Left cardiac atrium (tissue), 4 donors: ENCODE results near the gene VARS2. TPM values are rescaled to one million over a fixed set of nuclear protein-coding genes. Genes with fewer than 3 reads are reported as not detected.
A peak's percentile ranks its signal among the peaks of the same experiment; 100 is the strongest.
"Not testable (repeated sequence)": the region's sequence is repeated elsewhere in the genome, so short reads cannot be mapped to it uniquely, and the experiment has no call there.

Experiments used
- ATAC-seq, 2 donors: fragments of 200-7000 bp; cut with Tn5 transposase; one replicate each; pipeline ENCODE4 v1.9.1; 2020; ENCODE audit warnings: mild to moderate bottlenecking in 2 of 2, moderate library complexity in 2 of 2
- DNase-seq: peaks from one replicate; pipeline ENCODE4 v3.0.0-alpha.2; 2020
- intact Hi-C, 2 donors: fragments of 100-400 bp; cut with DNase I; formaldehyde crosslinking; loops; one replicate each; pipeline versions ENCODE4 v1.14.1 to v1.15.1; 2022 to 2023
- total RNA-seq, 2 donors: library from RNA; stranded (reverse); fragmentation: NEBNext Ultra II Directional; extraction: Animal tissue kit (Norgen Biotek cat#: 25700); gene quantifications; one replicate each; pipeline ENCODE4 v1.2.1, GENCODE V29; 2021
- donor health status: DM: no; HTN: yes; CAD: no.
- donor health status: DM: no; HTN: yes; CAD: no; lungs with severe emphysema.
- donor health status: DM: yes; HTN: yes; CAD: no.
- donor health status: Dilated cardiomyopathy.

VARS2 gene
- total RNA-seq, 2 donors from 2014 or later, result 14.0 to 18.7 TPM

DNA sequence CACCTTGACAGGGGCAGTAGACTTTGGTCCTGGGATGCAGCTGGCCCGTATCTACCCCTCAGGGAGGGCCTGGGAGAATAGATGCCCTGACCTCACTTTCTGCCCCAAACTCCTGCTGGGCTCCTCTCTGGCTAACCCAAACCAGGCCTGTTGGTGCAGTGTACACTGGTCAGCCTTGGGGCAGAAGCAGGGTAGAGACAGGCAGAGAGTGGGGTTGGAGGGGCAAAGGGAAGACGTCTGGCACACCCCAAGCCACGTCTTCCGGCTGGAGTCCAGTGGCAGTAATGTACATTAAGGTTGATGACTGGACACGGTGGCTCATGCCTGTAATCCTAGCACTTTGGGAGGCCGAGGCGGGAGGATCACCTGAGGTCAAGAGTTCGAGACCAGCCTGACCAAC lies 20.4 kb upstream of the VARS2 start:
- ATAC-seq, result no peak
- intact Hi-C loops, result no loop called here
- no peak for DNase-seq

DNA sequence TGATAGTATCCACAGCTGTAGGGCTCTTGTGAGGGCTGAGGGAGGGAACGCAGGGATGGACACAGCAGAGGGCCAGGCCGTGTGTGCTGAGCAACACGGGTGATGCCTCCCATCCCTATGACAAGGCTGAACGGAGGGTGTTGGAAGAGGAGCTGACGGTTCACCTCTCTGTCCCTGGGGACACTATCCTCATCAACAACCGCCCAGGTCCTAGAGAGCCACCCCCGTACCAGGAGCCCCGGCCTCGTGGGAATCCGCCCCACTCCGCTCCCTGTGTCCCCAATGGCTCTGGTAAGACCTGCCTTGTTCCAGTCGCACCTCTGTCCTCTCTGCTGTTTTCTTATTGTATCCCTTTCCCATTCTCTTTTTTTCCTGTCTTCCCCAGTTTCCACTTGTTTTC lies 19.7 kb upstream of the VARS2 start:
- intact Hi-C loops, result no loop called here
- ATAC-seq (no peak), DNase-seq (no peak)

DNA sequence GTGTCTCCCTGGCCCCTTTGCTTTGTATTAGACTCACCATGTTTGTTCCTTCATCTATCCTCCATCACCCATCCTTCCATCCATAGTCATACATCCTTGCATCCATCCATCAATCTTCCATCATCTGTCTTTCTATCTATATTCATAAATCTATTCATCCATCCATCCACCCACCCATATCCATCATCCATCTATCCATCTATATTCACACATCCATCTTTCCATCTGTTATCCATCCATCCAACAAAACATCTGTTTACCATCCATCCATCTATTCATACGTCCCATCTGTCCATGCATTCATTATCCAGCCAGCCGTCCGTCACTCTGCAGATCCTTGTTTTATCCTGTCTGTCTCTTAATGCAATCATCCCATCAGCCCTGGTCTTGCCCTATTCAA lies 19.1 kb upstream of the VARS2 start:
- intact Hi-C loops, result no loop called here

DNA sequence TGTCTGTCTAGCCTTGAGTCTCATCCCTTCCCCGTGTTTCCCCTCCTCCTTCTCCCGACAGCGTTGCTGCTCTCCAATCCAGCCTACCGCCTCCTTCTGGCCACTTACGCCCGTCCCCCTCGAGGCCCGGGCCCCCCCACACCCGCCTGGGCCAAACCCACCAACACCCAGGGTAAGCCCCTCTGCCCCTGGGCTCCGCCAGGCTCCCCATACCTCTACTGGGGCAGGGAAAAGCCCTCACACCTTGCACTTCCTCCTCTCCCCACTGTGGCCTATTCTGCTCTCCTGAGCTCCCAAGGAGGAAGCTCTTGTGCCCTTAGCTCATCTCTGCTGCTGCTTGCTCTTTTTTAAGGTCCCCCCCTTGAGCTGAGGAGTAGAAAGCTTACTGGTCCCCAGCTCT lies 18.7 kb upstream of the VARS2 start:
- intact Hi-C loops, result no loop called here

More for the DNA sequence above, 19.1 kb upstream of the VARS2 start:
- ATAC-seq (no peak), DNase-seq (no peak)

DNA sequence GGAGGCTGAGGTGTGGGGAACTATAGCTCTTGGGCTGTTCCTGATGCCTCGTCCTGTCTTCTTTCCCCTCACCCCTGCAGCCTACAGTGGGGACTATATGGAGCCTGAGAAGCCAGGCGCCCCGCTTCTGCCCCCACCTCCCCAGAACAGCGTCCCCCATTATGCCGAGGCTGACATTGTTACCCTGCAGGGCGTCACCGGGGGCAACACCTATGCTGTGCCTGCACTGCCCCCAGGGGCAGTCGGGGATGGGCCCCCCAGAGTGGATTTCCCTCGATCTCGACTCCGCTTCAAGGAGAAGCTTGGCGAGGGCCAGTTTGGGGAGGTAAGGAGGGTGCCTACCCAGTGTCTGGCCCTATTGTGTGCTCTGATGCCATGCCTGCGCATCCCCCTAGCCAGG lies 17.5 kb upstream of the VARS2 start:
- no peak for ATAC-seq
- no peak for DNase-seq
- intact Hi-C loops, result no loop called here

More for the DNA sequence above, 18.7 kb upstream of the VARS2 start:
- DNase-seq, result no peak
- ATAC-seq, result no peak

DNA sequence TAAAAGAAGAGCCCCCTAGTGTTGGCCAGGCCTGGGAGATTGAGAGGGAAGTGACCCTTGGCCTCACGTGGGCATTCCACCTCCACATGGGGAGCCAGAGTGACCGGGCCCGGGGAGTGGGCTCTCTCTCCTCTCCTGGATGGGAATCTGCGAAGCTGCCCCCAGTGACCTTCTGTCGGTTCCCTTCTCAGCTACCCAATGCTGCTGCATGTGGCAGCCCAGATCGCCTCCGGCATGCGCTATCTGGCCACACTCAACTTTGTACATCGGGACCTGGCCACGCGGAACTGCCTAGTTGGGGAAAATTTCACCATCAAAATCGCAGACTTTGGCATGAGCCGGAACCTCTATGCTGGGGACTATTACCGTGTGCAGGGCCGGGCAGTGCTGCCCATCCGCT lies 16.2 kb upstream of the VARS2 start:
- no peak for ATAC-seq
- intact Hi-C loops, result no loop called here
- DNase-seq, result no peak

DNA sequence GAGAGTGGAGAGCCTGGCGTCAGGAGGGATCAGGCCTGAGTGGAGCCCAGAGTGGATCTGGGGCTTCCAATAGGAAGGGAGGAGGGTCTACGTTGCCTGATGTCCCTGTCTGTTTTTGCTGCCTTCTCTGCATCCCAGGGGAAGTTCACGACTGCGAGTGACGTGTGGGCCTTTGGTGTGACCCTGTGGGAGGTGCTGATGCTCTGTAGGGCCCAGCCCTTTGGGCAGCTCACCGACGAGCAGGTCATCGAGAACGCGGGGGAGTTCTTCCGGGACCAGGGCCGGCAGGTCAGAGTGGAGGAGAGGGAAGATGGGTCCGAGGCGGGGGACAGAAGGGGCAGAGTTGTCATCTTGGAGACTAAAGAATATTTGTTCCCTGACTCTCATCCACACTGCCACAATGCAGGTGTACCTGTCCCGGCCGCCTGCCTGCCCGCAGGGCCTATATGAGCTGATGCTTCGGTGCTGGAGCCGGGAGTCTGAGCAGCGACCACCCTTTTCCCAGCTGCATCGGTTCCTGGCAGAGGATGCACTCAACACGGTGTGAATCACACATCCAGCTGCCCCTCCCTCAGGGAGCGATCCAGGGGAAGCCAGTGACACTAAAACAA lies 15.2 kb upstream of the VARS2 start:
- DNase-seq, result no peak
- intact Hi-C loops, result no loop called here
- ATAC-seq, result no peak

DNA sequence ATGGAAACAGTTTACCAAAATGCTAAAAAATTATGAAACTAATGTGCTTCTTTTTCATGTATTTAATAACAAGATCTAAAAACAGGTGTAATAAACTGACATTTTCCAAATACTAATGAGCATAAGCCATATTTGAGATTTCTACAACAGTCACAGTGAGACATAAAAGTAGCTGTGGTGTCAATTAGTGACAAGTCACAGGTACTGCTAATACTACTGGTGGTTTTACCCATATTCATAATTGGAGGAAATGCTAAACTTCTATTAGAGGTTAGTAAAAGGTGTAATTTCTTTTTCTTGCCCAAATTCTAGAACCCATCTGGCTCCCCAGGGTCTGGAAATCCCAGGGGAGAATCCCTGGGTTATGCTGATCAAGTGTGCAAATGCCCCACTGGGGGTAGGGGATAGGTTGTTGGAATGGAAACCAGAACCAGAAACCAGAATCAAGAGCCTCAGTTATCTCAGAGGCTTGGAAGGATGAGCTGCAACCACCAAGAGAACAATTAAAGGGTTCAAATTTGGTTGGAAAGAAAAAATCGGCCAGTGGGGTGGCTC lies 13.1 kb upstream of the VARS2 start:
- DNase-seq (no peak), ATAC-seq (no peak)
- intact Hi-C loops, result no loop called here

DNA sequence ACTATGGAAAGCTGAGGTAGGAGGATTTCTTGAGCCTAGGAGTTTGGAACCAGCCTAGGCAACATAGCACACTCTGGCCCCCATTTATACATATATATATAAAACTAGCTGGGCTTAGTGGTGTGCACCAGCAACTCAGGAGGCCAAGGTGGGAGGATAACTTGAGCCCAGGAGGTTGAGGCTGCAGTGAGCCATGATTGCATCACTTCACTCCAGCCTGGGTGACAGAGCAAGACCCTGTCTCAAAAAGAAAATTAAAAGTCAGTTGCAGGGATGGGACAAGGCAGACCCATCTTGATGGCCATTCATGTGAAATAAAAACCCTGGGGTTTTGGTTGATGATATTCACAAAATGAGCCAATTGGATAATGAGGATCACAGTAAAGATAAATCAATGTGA lies 12.6 kb upstream of the VARS2 start:
- ATAC-seq (no peak), DNase-seq (no peak)
- intact Hi-C loops, result no loop called here

DNA sequence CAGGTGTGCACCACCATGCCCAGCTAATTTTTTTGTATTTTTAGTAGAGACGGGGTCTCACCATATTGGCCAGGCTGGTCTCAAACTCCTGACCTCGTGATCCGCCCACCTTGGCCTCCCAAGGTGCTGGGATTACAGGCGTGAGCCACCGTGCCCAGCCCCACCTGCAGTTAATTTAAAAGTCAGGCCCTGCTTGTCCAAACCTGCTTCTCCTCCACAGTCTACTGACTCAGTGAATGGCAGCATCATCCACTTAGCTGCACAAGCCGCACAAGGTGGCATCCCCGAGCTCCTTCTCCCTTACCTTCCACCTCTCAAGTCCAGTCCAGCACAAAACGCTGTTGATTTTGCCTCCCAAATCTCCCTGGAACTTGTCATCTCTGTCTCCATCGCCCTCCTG lies 11.8 kb upstream of the VARS2 start:
- DNase-seq, ATAC-seq, intact Hi-C loops: not testable (repeated sequence)

DNA sequence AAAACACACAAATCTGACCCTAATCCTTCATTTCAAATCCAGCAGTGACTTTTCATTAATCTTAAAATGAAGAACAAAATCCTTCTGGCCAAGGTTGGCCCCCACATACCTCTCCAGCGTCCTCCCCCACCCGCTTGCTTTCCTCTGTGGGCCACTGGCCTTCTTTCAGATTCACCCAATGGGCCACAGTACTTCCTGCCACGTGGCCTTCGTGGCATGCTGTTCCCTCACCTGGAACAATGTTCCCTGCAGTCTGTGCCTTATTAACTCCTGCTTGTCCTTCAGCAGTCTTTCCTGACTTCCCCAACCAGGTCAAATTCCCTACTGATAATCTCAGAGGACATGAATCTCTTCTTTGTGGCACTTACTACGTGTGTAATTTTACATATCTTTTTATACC lies 11.3 kb upstream of the VARS2 start:
- DNase-seq (no peak), ATAC-seq (no peak)
- intact Hi-C loops, result no loop called here

DNA sequence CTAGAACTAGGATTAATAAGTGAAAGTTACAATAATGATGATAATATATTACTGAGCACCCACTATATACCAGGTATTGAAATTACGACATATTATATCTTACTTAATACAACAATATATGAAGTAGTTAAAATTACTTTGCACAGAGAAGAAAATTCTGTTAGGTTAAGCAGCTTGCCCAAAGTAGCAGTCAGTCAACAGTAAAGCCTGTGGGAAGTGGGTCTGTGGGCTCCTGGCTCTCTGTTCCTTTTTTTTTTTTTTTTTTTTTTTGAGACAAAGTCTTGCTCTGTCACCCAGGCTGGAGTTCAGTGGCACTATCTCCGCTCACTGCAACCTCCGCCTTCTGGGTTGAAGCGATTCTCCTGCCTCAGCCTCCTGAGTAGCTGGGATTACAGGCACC lies 10.8 kb upstream of the VARS2 start:
- ATAC-seq, result no peak
- intact Hi-C loops, result no loop called here
- DNase-seq, result no peak

DNA sequence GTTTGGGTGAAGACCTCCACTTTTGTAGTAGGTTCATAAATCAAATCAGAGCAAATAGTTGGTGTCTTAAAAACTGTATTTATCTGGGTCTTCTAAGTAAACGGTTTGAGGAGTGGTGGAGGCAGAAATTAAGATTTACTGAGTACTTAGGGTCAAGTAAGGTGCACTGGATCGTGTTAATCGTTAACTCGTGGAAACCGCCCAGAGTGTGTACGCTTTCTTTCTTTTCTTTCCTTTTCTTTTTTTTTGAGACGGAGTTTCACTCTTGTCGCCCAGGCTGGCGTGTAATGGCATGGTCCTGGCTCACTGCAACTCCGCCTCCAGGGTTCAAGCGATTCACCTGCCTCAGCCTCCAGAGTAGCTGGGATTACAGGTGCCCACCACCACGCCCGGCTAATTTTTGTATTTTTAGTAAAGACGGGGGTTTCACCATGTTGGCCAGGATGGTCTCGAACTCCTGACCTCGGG lies 6.7 kb upstream of the VARS2 start:
- DNase-seq, intact Hi-C loops, ATAC-seq: not testable (repeated sequence)

DNA sequence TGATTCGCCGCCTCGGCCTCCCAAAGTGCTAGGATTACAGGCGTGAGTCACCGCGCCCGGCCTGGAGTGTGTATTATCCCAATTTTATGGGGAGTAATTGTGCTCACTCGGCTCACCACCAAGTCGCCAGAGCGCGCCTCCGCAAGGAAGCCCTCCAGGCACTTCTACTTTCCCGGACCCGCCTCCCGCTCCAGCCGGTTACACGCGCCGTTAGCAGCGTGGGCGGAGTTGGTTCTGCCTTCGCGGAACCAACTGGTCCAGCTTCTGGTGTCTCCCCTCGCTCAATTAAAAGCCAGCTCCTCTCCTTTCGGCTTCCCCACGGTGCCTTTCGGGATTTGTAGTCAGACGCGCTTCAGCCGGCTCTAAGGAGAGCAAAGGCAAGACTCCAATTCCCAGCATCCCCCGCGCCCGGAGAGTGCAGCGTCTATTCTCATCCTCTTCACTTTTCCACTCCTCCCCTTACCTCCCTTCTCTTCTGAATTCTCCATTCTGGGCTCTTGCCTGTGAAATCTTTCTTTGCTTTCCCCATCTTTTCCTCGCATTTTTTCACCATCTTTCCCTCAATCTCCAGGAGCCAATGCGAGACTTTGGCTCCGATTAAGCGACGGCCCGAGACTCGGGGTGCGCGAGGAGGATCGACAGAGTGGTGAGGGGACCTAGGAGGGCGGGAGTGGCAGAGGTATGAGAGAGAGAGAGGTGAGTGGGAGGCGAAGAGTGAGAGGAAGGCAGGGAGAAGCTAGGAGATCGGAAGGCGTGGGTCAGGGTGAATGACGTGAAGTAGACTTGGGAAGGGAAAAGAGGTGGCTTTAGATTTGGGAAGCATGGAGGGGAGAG lies 6.1 kb upstream of the VARS2 start, which contains the start of gene GTF2H4:
GTF2H4 (plus strand) TSS at position 450 of the 834 bp plus-strand sequence.
- intact Hi-C loops, result no loop called here
- peak; percentile 98 to 99 for ATAC-seq
- DNase-seq, result peak; percentile 97

DNA sequence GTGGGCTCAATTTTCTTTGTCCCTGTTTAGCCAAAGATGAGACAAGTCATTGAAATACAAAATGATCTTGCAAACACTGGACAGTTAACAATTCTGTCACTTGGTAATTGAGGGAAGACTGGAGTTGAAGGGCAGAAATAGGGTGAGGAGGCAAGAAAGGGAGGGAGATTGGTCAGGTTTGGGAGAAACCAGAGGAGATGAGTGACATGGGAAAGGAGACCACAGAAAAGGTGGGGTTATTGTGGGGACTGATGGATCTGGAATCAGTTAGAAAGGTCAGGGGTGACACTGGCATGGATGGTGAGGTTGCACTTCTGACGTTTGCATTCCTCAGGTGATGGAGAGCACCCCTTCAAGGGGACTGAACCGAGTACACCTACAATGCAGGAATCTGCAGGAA lies 5.3 kb upstream of the VARS2 start:
- intact Hi-C loops, result no loop called here
- ATAC-seq (no peak), DNase-seq (no peak)

DNA sequence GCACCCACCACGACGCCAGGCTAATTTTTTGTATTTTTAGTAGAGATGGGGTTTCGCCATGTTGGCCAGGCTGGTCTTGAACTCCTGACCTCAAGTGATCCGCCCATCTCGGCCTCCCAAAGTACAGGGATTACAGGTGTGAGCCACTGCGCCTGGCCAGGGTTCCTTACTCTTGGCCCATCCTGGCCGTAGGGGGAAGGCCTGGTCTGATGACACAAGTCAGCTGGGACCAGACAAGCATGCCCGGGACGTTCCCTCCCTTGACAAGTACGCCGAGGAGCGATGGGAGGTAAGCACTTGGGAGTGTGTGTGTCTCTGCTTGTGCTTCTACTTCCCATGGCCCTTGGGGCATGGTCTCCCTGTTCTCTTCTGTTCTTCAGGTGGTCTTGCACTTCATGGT lies 3.6 kb upstream of the VARS2 start:
- intact Hi-C loops, ATAC-seq, DNase-seq: not testable (repeated sequence)

DNA sequence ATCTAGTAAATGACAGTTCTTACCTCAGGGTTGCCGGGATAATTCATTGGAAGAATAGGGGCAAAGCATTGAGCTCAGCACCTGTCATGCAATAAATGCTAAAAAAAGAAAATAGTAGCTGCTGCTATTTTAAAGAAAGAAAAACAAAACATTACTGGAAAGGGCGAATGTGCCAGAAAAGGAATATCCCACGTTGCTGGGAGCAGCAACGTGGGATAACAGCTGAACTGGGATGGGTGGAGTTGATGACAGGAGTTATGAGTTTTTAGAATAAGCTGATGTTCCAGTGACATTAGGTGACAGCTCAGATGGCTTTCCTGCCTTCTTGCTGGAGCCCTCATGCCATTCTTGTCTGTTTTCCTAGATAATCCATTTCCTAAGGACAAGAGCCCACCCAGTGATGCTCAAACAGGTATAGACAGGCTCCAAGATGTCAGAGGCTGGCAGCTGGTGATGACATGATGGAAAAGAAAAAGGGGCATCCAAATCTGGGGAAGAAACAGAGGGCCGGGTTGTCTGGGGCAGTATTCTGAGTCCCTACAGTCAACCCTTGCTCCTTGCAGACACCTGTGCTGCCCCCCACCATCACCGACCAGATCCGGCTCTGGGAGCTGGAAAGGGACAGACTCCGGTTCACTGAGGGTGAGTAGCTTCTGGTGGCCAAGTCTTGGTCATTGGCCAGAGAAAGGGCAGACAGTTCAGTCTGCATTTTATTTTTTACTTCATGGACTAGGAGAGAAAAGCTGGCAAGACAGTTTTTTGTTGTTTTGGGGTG lies 1.1 kb upstream of the VARS2 start:
- DNase-seq (no peak), ATAC-seq (no peak)

DNA sequence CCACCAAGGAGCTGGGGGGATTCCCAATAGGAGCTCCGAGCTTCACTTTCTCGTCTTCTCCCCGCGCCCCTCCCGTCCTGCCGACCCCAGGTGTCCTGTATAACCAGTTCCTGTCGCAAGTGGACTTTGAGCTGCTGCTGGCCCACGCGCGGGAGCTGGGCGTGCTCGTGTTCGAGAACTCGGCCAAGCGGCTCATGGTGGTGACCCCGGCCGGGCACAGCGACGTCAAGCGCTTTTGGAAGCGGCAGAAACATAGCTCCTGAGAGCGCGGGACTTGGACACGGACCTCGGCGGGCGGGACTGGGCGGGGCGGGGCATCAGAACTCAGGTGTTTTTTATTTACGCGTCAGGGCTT lies 340 bp upstream of the VARS2 start:
- peak in 1 of 2 donors; percentile 51 for ATAC-seq
- intact Hi-C loops, result no loop called here

More for the DNA sequence above, 1.1 kb upstream of the VARS2 start:
- intact Hi-C loops, result no loop called here

DNA sequence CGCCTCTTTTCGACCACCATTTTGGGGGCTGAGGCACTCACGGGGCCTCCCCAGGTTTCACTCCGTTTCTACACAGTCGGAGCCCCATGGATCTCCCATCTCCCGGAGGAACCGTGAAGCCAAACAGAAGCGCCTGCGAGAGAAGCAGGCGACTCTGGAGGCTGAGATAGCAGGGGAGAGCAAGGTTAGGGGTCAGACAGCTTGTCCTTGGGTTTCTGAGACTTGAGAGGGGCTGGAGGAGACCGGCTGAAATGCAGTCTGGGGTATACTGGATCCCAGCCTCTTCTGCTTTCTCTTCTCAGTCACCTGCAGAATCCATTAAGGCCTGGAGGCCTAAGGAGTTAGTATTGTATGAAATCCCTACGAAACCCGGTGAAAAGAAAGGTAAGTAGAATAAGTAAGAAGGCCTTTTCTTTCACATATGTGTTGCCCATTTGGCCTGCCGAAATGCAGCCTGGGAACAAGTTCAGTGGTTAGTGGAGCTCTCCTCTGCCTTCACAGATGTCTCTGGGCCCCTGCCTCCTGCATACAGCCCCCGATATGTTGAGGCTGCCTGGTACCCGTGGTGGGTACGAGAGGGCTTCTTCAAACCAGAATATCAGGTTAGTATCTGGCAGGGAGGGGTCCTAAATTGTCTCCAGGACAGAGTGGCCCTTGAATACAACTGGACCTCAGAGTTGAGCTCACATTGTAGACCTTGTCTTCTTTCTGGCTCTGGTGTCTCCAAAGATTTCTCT lies 984 bp downstream of the VARS2 start:
- DNase-seq (no peak), ATAC-seq (peak in 1 of 2 donors; percentile 3)
- intact Hi-C loops, result loop anchor here (1.0 to 5.0 kb wide), 2 partner anchors 142 to 154 kb away; no protein-coding TSS in a partner anchor

More for the DNA sequence above, 340 bp upstream of the VARS2 start:
- DNase-seq, result no peak
